Gastroesophageal sphincter (tissue), 4 donors: ENCODE results near the gene KL. TPM values are rescaled to one million over a fixed set of nuclear protein-coding genes. Genes with fewer than 3 reads are reported as not detected.

ENCODE experiments used
- ATAC-seq: fragments of 150-250 bp; one replicate; pipeline ENCODE4 v1.9.1; 2016; ENCODE audit warnings: mild to moderate bottlenecking, moderate library complexity
- H3K27ac ChIP-seq, 4 donors: fragments of 200-600 bp; sonication (generic) in 3 of 4; 1 replicate in 3 of 4; 2 replicates in 1 of 4; pipeline ENCODE4 v1.5.1; 2016 to 2019
- H3K27me3 ChIP-seq: fragments of 200-600 bp; sonication (generic); one replicate; pipeline ENCODE4 v1.5.1; 2019
- H3K36me3 ChIP-seq, 2 donors: fragments of 200-600 bp; sonication (generic); one replicate each; pipeline ENCODE4 v1.5.1; 2019; ENCODE audit warnings: control low read depth in 1 of 2
- H3K4me1 ChIP-seq, 3 donors: fragments of 200-600 bp; sonication (generic); 1 replicate in 2 of 3; 2 replicates in 1 of 3; pipeline ENCODE4 v1.5.1; 2016 to 2019; ENCODE audit warnings: control low read depth in 2 of 3
- H3K4me3 ChIP-seq, 2 donors: fragments of 200-600 bp; sonication (generic); one replicate each; pipeline ENCODE4 v1.5.1; 2019; ENCODE audit warnings: mild to moderate bottlenecking in 1 of 2, moderate library complexity in 1 of 2
- H3K9me3 ChIP-seq, 3 donors: fragments of 200-600 bp; sonication (generic); one replicate each; pipeline ENCODE4 v1.5.1; 2017 to 2019; ENCODE audit warnings: control low read depth in 2 of 3
- CTCF ChIP-seq, 4 experiments: fragments of 200-600 bp in 2 of 4; fragments of 450-650 bp in 2 of 4; sonication (generic) in 1 of 4; IDR thresholded peaks; one replicate each; pipeline ENCODE4 v1.5.1; 2017 to 2019; ENCODE audit warnings: antibody characterized with exemption in 4 of 4, mild to moderate bottlenecking in 2 of 4, moderate library complexity in 2 of 4
- EP300 ChIP-seq: sonication (generic); formaldehyde crosslinking; IDR thresholded peaks from one replicate; pipeline ENCODE4 v1.6.1; 2017; ENCODE audit warnings: antibody characterized with exemption, mild to moderate bottlenecking
- POLR2A ChIP-seq, 2 donors: fragments of 450-650 bp; IDR thresholded peaks; one replicate each; pipeline ENCODE4 v1.6.1; 2017; ENCODE audit warnings: antibody characterized with exemption in 2 of 2, mild to moderate bottlenecking in 2 of 2, moderate library complexity in 1 of 2
- POLR2AphosphoS5 ChIP-seq: sonication (generic); formaldehyde crosslinking; IDR thresholded peaks from one replicate; pipeline ENCODE4 v1.6.1; 2017; ENCODE audit warnings: antibody characterized with exemption
- WGBS, 2 donors: methylation state at CpG; one replicate each; pipeline ENCODE4 v1.1.5; 2018; ENCODE audit warnings: low coverage in 1 of 2; 5-methylcytosine and 5-hydroxymethylcytosine counted together
- total RNA-seq, 4 donors: library from RNA; depleted of rRNA; stranded (reverse); fragments of >200 nt; gene quantifications; one replicate each; pipeline ENCODE4 v1.1.0, GENCODE V29; 2016

KL gene
- total RNA-seq, 4 donors from 2014 or later: 1.7 to 6.6 (median 3.4) TPM

GRCh38 chr13:33037673-33038072 lies 21.4 kb downstream of the KL start:
- no peaks in the 10 kb centered on the region for H3K36me3 ChIP-seq
- WGBS, 2 donors: 14 to 71% methylated on average over 1 of the region's 1 CpG
- no peaks in the 10 kb centered on the region for H3K27me3 ChIP-seq
- H3K27ac ChIP-seq: no peak overlapping the region
- no peak for ATAC-seq
- H3K4me1 ChIP-seq: peaks cover 5 to 32% (median 8%) of the 10 kb centered on the region in 3 donors
- TF ChIP-seq CTCF (IDR thresholded peaks at IDR 0.05) (no peak), EP300 (no peak), POLR2A (IDR thresholded peaks at IDR 0.05) (no peak), POLR2AphosphoS5 (no peak)
- no peaks in the 10 kb centered on the region for H3K9me3 ChIP-seq
- no peak overlapping the region for H3K4me3 ChIP-seq

GRCh38 chr13:33040090-33040489 lies 23.9 kb downstream of the KL start:
- ATAC-seq: no peak
- Histone ChIP-seq H3K36me3 (no peaks in the 10 kb centered on the region), H3K4me3 (no peak overlapping the region), H3K9me3 (no peaks in the 10 kb centered on the region), H3K27me3 (no peaks in the 10 kb centered on the region), H3K4me1 (peaks cover 5 to 24% (median 8%) of the 10 kb centered on the region in 3 donors), H3K27ac (peak overlapping the region; percentile 56 to 76 (median 68))
- WGBS, 2 donors: 7 to 27% methylated on average over 2 of the region's 2 CpGs
- TF ChIP-seq POLR2AphosphoS5 (no peak), EP300 (no peak), POLR2A (IDR thresholded peaks at IDR 0.05) (no peak), CTCF (IDR thresholded peaks at IDR 0.05) (no peak)

GRCh38 chr13:33045851-33046592 lies 29.8 kb downstream of the KL start:
- TF ChIP-seq CTCF (IDR thresholded peaks at IDR 0.05) (no peak), EP300 (no peak), POLR2AphosphoS5 (no peak), POLR2A (IDR thresholded peaks at IDR 0.05) (no peak)
- no peak for ATAC-seq
- WGBS, 2 donors: 62 to 64% methylated on average over 2 to 4 of the region's 4 CpGs
- peaks cover 0 to 8% (median 0%) of the 10 kb centered on the region in 3 donors for H3K4me1 ChIP-seq
- H3K36me3 ChIP-seq: no peaks in the 10 kb centered on the region
- H3K9me3 ChIP-seq: no peaks in the 10 kb centered on the region
- H3K27me3 ChIP-seq: no peaks in the 10 kb centered on the region
- no peak overlapping the region for H3K4me3 ChIP-seq
- no peak overlapping the region for H3K27ac ChIP-seq

- H3K4me3 ChIP-seq: no peak overlapping the region
- H3K27me3 ChIP-seq: no peaks in the 10 kb centered on the region
- ATAC-seq: no peak
- no peaks in the 10 kb centered on the region for H3K9me3 ChIP-seq
- WGBS, 2 donors: 39 to 46% methylated on average over 4 of the region's 4 CpGs
- H3K36me3 ChIP-seq: no peaks in the 10 kb centered on the region
- TF ChIP-seq EP300: no peak
- TF ChIP-seq CTCF (IDR thresholded peaks at IDR 0.05): no peak
- TF ChIP-seq POLR2AphosphoS5: no peak
- TF ChIP-seq POLR2A (IDR thresholded peaks at IDR 0.05): no peak
- peaks cover 0 to 29% (median 5%) of the 10 kb centered on the region in 3 donors for H3K4me1 ChIP-seq
- no peak overlapping the region for H3K27ac ChIP-seq
Observed at GRCh38 chr13:33050161-33050560, 33.9 kb downstream of the KL start.

GRCh38 chr13:33051632-33052031 lies 35.4 kb downstream of the KL start:
- no peak overlapping the region for H3K4me3 ChIP-seq
- TF ChIP-seq CTCF (IDR thresholded peaks at IDR 0.05): no peak
- TF ChIP-seq POLR2A (IDR thresholded peaks at IDR 0.05): no peak
- TF ChIP-seq EP300: no peak
- TF ChIP-seq POLR2AphosphoS5: no peak
- WGBS, 2 donors: 88 to 94% methylated on average over 2 to 3 of the region's 3 CpGs
- ATAC-seq: no peak
- peaks cover 0 to 21% (median 5%) of the 10 kb centered on the region in 3 donors for H3K4me1 ChIP-seq
- H3K27ac ChIP-seq: peak overlapping the region in 1 of 4 donors; percentile 60
- H3K9me3 ChIP-seq: no peaks in the 10 kb centered on the region
- H3K36me3 ChIP-seq: no peaks in the 10 kb centered on the region
- H3K27me3 ChIP-seq: no peaks in the 10 kb centered on the region
